ENCODE results near the gene NSMF. TPM values are rescaled to one million over a fixed set of nuclear protein-coding genes. Genes with fewer than 3 reads are reported as not detected.

The NSMF gene
- total and polyA plus RNA-seq, 2 of the 4 experiments (the other 2 are of a cell fraction): 7.7 to 40.9 TPM

DNA sequence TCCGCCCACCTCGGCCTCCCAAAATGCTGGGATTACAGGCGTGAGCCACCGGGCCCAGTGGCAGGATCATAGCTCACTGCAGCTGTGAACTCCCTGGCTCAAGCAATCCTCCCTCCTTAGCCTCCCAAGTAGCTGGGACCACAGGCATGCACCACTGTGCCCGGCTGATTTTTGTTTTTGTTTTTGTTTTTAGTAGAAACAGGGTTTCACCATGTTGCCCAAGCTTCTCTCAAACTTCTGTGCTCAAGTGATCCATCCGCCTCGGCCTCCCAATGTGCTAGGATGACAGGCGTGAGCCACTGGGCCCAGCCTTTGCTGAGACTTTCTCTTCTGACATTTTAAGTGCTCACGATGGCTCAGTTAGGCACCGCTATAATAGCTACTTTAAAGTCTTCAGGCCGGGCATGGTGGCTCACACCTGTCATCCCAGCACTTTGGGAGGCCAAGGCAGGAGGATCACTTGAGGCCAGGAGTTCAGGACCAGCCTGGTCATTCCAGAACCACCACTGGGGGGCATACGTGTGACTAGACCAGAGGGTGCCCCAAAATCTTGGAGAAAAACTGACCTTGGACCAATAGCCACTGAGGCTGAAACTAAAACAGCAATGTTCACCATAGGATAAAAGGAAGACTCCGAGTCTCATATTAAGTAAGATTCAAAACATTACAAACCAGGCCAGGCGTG is 14.9 kb downstream of the NSMF start:
- H3K4me3 ChIP-seq (ENCODE audit: insufficient read depth, low read depth, low read length): no peak overlapping the region
- no peak overlapping the region for H2AFZ ChIP-seq (replicated peaks; ENCODE audit: low read length, poor library complexity)
- no peak overlapping the region for H3K27ac ChIP-seq (ENCODE audit: insufficient read depth, low read length)
- intact Hi-C loops (cut with micrococcal nuclease) (loop anchor here (2.0 kb wide), 2 partner anchors 149 to 157 kb away; no protein-coding TSS in a partner anchor), in situ Hi-C loops (cut with MboI; ENCODE audit: low sequenced_read_pairs) (no loop called here), dilution Hi-C loops (cut with HindIII; ENCODE audit: low sequenced_read_pairs, unreplicated experiment) (no loop called here)
- H4K5ac ChIP-seq (ENCODE audit: low read depth, low read length): no peak overlapping the region
- WGBS, 2 experiments (ENCODE audit: extremely low coverage in 2 of 2, insufficient read length in 1 of 2): 86% methylated on average over 4 of the region's 14 CpGs; no CpG with 5 or more reads in 1 of the 2 experiments
- H3K23ac ChIP-seq (ENCODE audit: low read depth, low read length): no peak overlapping the region
- no peak overlapping the region for H2BK120ac ChIP-seq (ENCODE audit: low read depth, low read length)
- H2BK15ac ChIP-seq (ENCODE audit: low read depth, low read length): no peak overlapping the region
- H4K20me1 ChIP-seq (ENCODE audit: insufficient read depth, low read length): peaks cover 4% of the 10 kb centered on the region; the same call in 1 of the 2 replicates
- peaks cover 2% of the 10 kb centered on the region; the same call in 1 of the 2 replicates for H3K4me1 ChIP-seq (ENCODE audit: control insufficient read depth, insufficient read depth, low read length)
- H3K4ac ChIP-seq (ENCODE audit: low read depth, low read length): no peak overlapping the region
- H3K18ac ChIP-seq (ENCODE audit: low read depth, low read length): no peak overlapping the region
- ATAC-seq (ENCODE audit: low read depth) (no peak), DNase-seq (no peak)
- H3K9ac ChIP-seq (ENCODE audit: low read depth, low read length): no peak overlapping the region
- no peaks in the 10 kb centered on the region for H3K9me1 ChIP-seq (ENCODE audit: insufficient read depth, low read length)
- H3K4me2 ChIP-seq (ENCODE audit: low read depth, low read length): no peak overlapping the region
- POLR2A ChIA-PET (ENCODE audit: unreplicated experiment): no interaction called here
- no peak overlapping the region for H2AK9ac ChIP-seq (replicated peaks; ENCODE audit: low read depth, low read length, poor library complexity)
- peaks cover 3% of the 10 kb centered on the region; the same call in 1 of the 2 replicates for H3K27me3 ChIP-seq (ENCODE audit: control insufficient read depth, insufficient read depth, low read length)
- H2BK20ac ChIP-seq (ENCODE audit: low read depth, low read length): no peak overlapping the region
- peaks cover 11% of the 10 kb centered on the region for H3K36me3 ChIP-seq (ENCODE audit: control insufficient read depth, insufficient read depth, low read length)
- no peak overlapping the region for H3K56ac ChIP-seq (ENCODE audit: extremely low read depth, insufficient read depth, low read length)
- no peak overlapping the region for H3K14ac ChIP-seq (replicated peaks; ENCODE audit: low read depth, low read length)
- H4K91ac ChIP-seq (ENCODE audit: insufficient read depth, low read depth, low read length): no peak overlapping the region
- no peak overlapping the region for H2BK5ac ChIP-seq (ENCODE audit: low read depth, low read length, poor library complexity, severe bottlenecking)
- no peak overlapping the region for H4K8ac ChIP-seq (ENCODE audit: low read depth in 2 of 2, low read length in 2 of 2)
- no peaks in the 10 kb centered on the region for H3K9me3 ChIP-seq (ENCODE audit: control insufficient read depth, insufficient read depth, low read length)
- H3K79me1 ChIP-seq (ENCODE audit: low read depth in 1 of 2, low read length in 2 of 2): no peaks in the 10 kb centered on the region
- BruUV-seq (replicated peaks): no TSS peak
- H2AK5ac ChIP-seq (ENCODE audit: low read depth, low read length): no peak overlapping the region
- CTCF ChIA-PET: interaction anchor here (0.6 kb wide), 1 partner anchor 1238 kb away, joined by 3 read pairs; no protein-coding TSS in a partner anchor
- TF ChIP-seq CTCF (conservative IDR thresholded peaks at IDR 0.05; ENCODE audit: low read depth, low read length) (no peak), MAFK (IDR thresholded peaks at IDR 0.05; ENCODE audit: low read depth, low read length) (no peak), RCOR1 (IDR thresholded peaks at IDR 0.05; ENCODE audit: insufficient replicate concordance, low read length) (no peak), ELK1 (IDR thresholded peaks at IDR 0.05; ENCODE audit: borderline replicate concordance, low read depth, low read length) (no peak), RAD21 (IDR thresholded peaks at IDR 0.05; ENCODE audit: low read length) (no peak), NFE2L2 (IDR thresholded peaks at IDR 0.05; ENCODE audit: low read depth, low read length) (no peak), BHLHE40 (IDR thresholded peaks at IDR 0.05; ENCODE audit: low read depth, low read length) (no peak), SMC3 (IDR thresholded peaks at IDR 0.05; ENCODE audit: low read depth, low read length) (no peak), MXI1 (IDR thresholded peaks at IDR 0.05; ENCODE audit: borderline replicate concordance, low read depth, low read length) (no peak)

Data from IMR-90 (cell line).